ENCODE data around the gene DOP1B.

DOP1B gene

GRCh38 chr21:36149788-36150711 lies 6.6 kb upstream of the DOP1B start:
- peaks cover 0 to 3% (median 0%) of the 10 kb centered on the region in 11 experiments; a peak in 1 of 22 replicates for H3K9me3 ChIP-seq (replicated peaks in 1 of 11)
- H3K4me2 ChIP-seq = peak overlapping the region; percentile 70 to 89 (median 78)
- H3K4me3 ChIP-seq = peak overlapping the region in 5 of 10 experiments; percentile 6 to 43 (median 34); a peak in 8 of 20 replicates
- peaks cover 0 to 1% (median 0%) of the 10 kb centered on the region in 11 experiments; a peak in 1 of 22 replicates for H3K27me3 ChIP-seq
- no peaks in the 10 kb centered on the region for H3K36me3 ChIP-seq
- TF ChIP-seq Cebpa-rat (IDR thresholded peaks at IDR 0.05) = no peak
- H3K27ac ChIP-seq = peak overlapping the region in 10 of 11 experiments; percentile 36 to 80 (median 70); a peak in 18 of 22 replicates
- H4K20me1 ChIP-seq = no peaks in the 10 kb centered on the region
- peak overlapping the region in 10 of 11 experiments; percentile 27 to 68 (median 55); a peak in 16 of 22 replicates for H3K9ac ChIP-seq
- H3K4me1 ChIP-seq = peaks cover 16 to 27% (median 22%) of the 10 kb centered on the region in 10 experiments

GRCh38 chr21:36155603-36156338 lies 853 bp upstream of the DOP1B start:
- H3K4me2 ChIP-seq = peak overlapping the region; percentile 74 to 99 (median 96)
- H3K36me3 ChIP-seq = no peaks in the 10 kb centered on the region
- peaks cover 0 to 3% (median 0%) of the 10 kb centered on the region in 11 experiments; a peak in 1 of 22 replicates for H3K9me3 ChIP-seq (replicated peaks in 1 of 11)
- peaks cover 19 to 32% (median 22%) of the 10 kb centered on the region in 10 experiments for H3K4me1 ChIP-seq
- no peak for TF ChIP-seq Cebpa-rat (IDR thresholded peaks at IDR 0.05)
- H3K4me3 ChIP-seq = peak overlapping the region; percentile 53 to 70 (median 58)
- peaks cover 0 to 20% (median 0%) of the 10 kb centered on the region in 11 experiments; a peak in 4 of 22 replicates for H4K20me1 ChIP-seq
- peak overlapping the region; percentile 53 to 78 (median 75) for H3K9ac ChIP-seq
- H3K27ac ChIP-seq = peak overlapping the region in 9 of 11 experiments; percentile 14 to 74 (median 58); a peak in 15 of 22 replicates
- peaks cover 0 to 8% (median 0%) of the 10 kb centered on the region in 11 experiments; a peak in 3 of 22 replicates for H3K27me3 ChIP-seq

GRCh38 chr21:36156339-36156814 lies 247 bp upstream of the DOP1B start:
- peaks cover 0 to 3% (median 0%) of the 10 kb centered on the region in 11 experiments; a peak in 1 of 22 replicates for H3K9me3 ChIP-seq (replicated peaks in 1 of 11)
- no peak for TF ChIP-seq Cebpa-rat (IDR thresholded peaks at IDR 0.05)
- peaks cover 0 to 8% (median 0%) of the 10 kb centered on the region in 11 experiments; a peak in 3 of 22 replicates for H3K27me3 ChIP-seq
- H3K9ac ChIP-seq = peak overlapping the region; percentile 84 to 93 (median 91)
- peak overlapping the region; percentile 54 to 87 (median 83); a peak in 21 of 22 replicates for H3K27ac ChIP-seq
- no peaks in the 10 kb centered on the region for H3K36me3 ChIP-seq
- peaks cover 16 to 26% (median 19%) of the 10 kb centered on the region in 10 experiments for H3K4me1 ChIP-seq
- H3K4me3 ChIP-seq = peak overlapping the region; percentile 86 to 98 (median 96)
- peak overlapping the region; percentile 94 to 99 (median 96) for H3K4me2 ChIP-seq
- H4K20me1 ChIP-seq = peaks cover 0 to 20% (median 0%) of the 10 kb centered on the region in 11 experiments; a peak in 4 of 22 replicates

GRCh38 chr21:36159356-36159921 lies 2.8 kb downstream of the DOP1B start:
- no peaks in the 10 kb centered on the region; a peak in 1 of 22 replicates for H3K36me3 ChIP-seq
- H3K4me3 ChIP-seq = no peak overlapping the region
- H3K27me3 ChIP-seq = peaks cover 0 to 8% (median 0%) of the 10 kb centered on the region in 11 experiments; a peak in 3 of 22 replicates
- H3K4me1 ChIP-seq = peaks cover 22 to 36% (median 26%) of the 10 kb centered on the region in 10 experiments
- H3K27ac ChIP-seq = no peak overlapping the region
- no peak for TF ChIP-seq Cebpa-rat (IDR thresholded peaks at IDR 0.05)
- peak overlapping the region in 2 of 11 experiments; percentile 21 to 34; a peak in 3 of 22 replicates for H3K4me2 ChIP-seq
- H4K20me1 ChIP-seq = peaks cover 0 to 29% (median 0%) of the 10 kb centered on the region in 11 experiments; a peak in 5 of 22 replicates
- no peak overlapping the region for H3K9ac ChIP-seq
- no peaks in the 10 kb centered on the region for H3K9me3 ChIP-seq (replicated peaks in 1 of 11)

GRCh38 chr21:36160850-36161178 lies 4.2 kb downstream of the DOP1B start:
- H3K4me2 ChIP-seq = no peak overlapping the region
- no peak overlapping the region for H3K9ac ChIP-seq
- H3K27me3 ChIP-seq = no peaks in the 10 kb centered on the region
- H3K27ac ChIP-seq = no peak overlapping the region
- no peaks in the 10 kb centered on the region for H3K9me3 ChIP-seq (replicated peaks in 1 of 11)
- peaks cover 17 to 32% (median 22%) of the 10 kb centered on the region in 10 experiments for H3K4me1 ChIP-seq
- H3K36me3 ChIP-seq = peaks cover 0 to 8% (median 7%) of the 10 kb centered on the region in 11 experiments; a peak in 13 of 22 replicates
- H3K4me3 ChIP-seq = no peak overlapping the region
- H4K20me1 ChIP-seq = peaks cover 0 to 29% (median 0%) of the 10 kb centered on the region in 11 experiments; a peak in 5 of 22 replicates
- no peak for TF ChIP-seq Cebpa-rat (IDR thresholded peaks at IDR 0.05)

GRCh38 chr21:36162631-36163030 lies 6.0 kb downstream of the DOP1B start:
- H3K9ac ChIP-seq = no peak overlapping the region
- no peak for TF ChIP-seq Cebpa-rat (IDR thresholded peaks at IDR 0.05)
- no peak overlapping the region for H3K4me2 ChIP-seq
- peaks cover 9 to 26% (median 15%) of the 10 kb centered on the region in 10 experiments for H3K4me1 ChIP-seq
- no peaks in the 10 kb centered on the region for H3K9me3 ChIP-seq (replicated peaks in 1 of 11)
- H4K20me1 ChIP-seq = peaks cover 0 to 20% (median 0%) of the 10 kb centered on the region in 11 experiments; a peak in 4 of 22 replicates
- H3K27me3 ChIP-seq = no peaks in the 10 kb centered on the region
- H3K4me3 ChIP-seq = no peak overlapping the region
- H3K36me3 ChIP-seq = peaks cover 11 to 23% (median 18%) of the 10 kb centered on the region in 11 experiments; a peak in 18 of 22 replicates
- no peak overlapping the region for H3K27ac ChIP-seq

GRCh38 chr21:36163750-36164741 lies 7.4 kb downstream of the DOP1B start:
- H3K4me1 ChIP-seq = peaks cover 0 to 17% (median 10%) of the 10 kb centered on the region in 10 experiments; a peak in 15 of 20 replicates
- H3K27me3 ChIP-seq = no peaks in the 10 kb centered on the region
- H3K36me3 ChIP-seq = peaks cover 22 to 36% (median 29%) of the 10 kb centered on the region in 11 experiments; a peak in 20 of 22 replicates
- peaks cover 0 to 8% (median 0%) of the 10 kb centered on the region in 11 experiments; a peak in 3 of 22 replicates for H4K20me1 ChIP-seq
- H3K9me3 ChIP-seq (replicated peaks in 1 of 11) = no peaks in the 10 kb centered on the region
- H3K27ac ChIP-seq = no peak overlapping the region
- TF ChIP-seq Cebpa-rat (IDR thresholded peaks at IDR 0.05) = no peak
- H3K4me3 ChIP-seq = no peak overlapping the region
- peak overlapping the region in 7 of 11 experiments; percentile 2 to 52 (median 37); a peak in 12 of 22 replicates for H3K4me2 ChIP-seq
- no peak overlapping the region for H3K9ac ChIP-seq

Data from BLaER1 treated with 17β-estradiol and CSF1 and Interleukin-3, amounts not matched to agents 10 nM and 100 nM (cell line).